Esophagus muscularis mucosa (tissue), 4 donors: ENCODE data around the gene AUTS2.

Experiments used
- CTCF ChIP-seq, 3 experiments: fragments of 200-600 bp in 2 of 3; fragments of 450-650 bp in 1 of 3; sonication (generic) in 2 of 3; IDR thresholded peaks; one replicate each; pipeline ENCODE4 v1.5.1; 2017 to 2019; ENCODE audit warnings: antibody characterized with exemption in 3 of 3, mild to moderate bottlenecking in 2 of 3, moderate library complexity in 1 of 3
- EP300 ChIP-seq: sonication (generic); formaldehyde crosslinking; IDR thresholded peaks from one replicate; pipeline ENCODE4 v1.6.1; 2017; ENCODE audit warnings: antibody characterized with exemption
- POLR2A ChIP-seq: fragments of 450-650 bp; IDR thresholded peaks from one replicate; pipeline ENCODE4 v1.6.1; 2017; ENCODE audit warnings: antibody characterized with exemption, moderate library complexity, mild to moderate bottlenecking, low read depth
- POLR2AphosphoS5 ChIP-seq, 2 donors: sonication (generic); formaldehyde crosslinking; IDR thresholded peaks; one replicate each; pipeline ENCODE4 v1.6.1; 2017; ENCODE audit warnings: antibody characterized with exemption in 2 of 2

DNA sequence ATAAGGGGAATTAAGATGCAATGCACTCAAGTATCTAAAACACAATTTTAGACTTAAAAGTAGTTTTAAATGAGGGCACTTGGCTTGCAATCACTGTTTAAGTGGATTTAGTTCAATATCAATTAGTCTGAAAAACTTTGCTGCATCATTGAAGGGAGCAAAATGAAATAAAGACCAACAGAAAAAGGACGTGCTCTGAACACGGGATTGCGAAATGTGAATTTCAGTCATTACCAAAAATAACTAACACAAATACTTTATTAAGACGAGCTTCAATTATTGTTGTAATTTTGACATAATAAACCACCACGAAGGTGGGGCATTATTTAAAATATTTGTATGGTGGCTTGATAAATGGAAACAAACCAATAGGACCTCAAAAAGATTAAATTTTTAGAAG is 1171.9 kb downstream of the AUTS2 start:
- TF ChIP-seq CTCF (IDR thresholded peaks at IDR 0.05) = no peak
- TF ChIP-seq POLR2AphosphoS5 (IDR thresholded peaks at IDR 0.05) = no peak
- TF ChIP-seq POLR2A = no peak
- no peak for TF ChIP-seq EP300
